HL-60 (cell line): Measurements from ENCODE around the gene RFXANK.

Source experiments
- DNase-seq, 2 experiments: peaks; one replicate each; pipeline ENCODE4 v3.0.0-alpha.2; 2010 to 2020; ENCODE audit warnings: low read depth in 1 of 2, low spot score in 1 of 2
- H3K27ac ChIP-seq: fragments of 250-450 bp; sonication (Bioruptor Pico); replicated peaks from 2 replicates; pipeline ENCODE4 v1.5.1; 2020; ENCODE audit warnings: mild to moderate bottlenecking, moderate library complexity
- H3K27me3 ChIP-seq: fragments of 250-450 bp; sonication (Bioruptor Pico); 2 replicates; pipeline ENCODE4 v1.5.1; 2021; ENCODE audit warnings: mild to moderate bottlenecking, moderate library complexity; ENCODE audit not compliant: insufficient read depth, poor library complexity, severe bottlenecking
- H3K4me3 ChIP-seq: replicated peaks from 2 replicates; pipeline ENCODE4 v1.5.1; 2011; ENCODE audit warnings: mild to moderate bottlenecking, control low read depth, low read length; ENCODE audit not compliant: insufficient read depth
- GABPA ChIP-seq: IDR thresholded peaks from 2 replicates; pipeline ENCODE4 v1.6.1; 2012; ENCODE audit warnings: low read depth
- POLR2AphosphoS5 ChIP-seq: IDR thresholded peaks from 2 replicates; pipeline ENCODE4 v1.6.1; 2012; ENCODE audit warnings: low read depth
- SPI1 ChIP-seq: IDR thresholded peaks from 2 replicates; pipeline ENCODE4 v1.6.1; 2012; ENCODE audit warnings: low read depth, mild to moderate bottlenecking, borderline replicate concordance
- TF ChIP-seq, protein P1 (sequence below): IDR thresholded peaks from one replicate; pipeline ENCODE4 v1.5.1; 2011; ENCODE audit warnings: low read length, control low read depth, inconsistent platforms; ENCODE audit not compliant: insufficient read depth
- TF ChIP-seq, protein P2 (sequence below): IDR thresholded peaks from 2 replicates; pipeline ENCODE4 v1.6.1; 2012; ENCODE audit warnings: low read depth; ENCODE audit not compliant: insufficient replicate concordance

The RFXANK gene

DNA sequence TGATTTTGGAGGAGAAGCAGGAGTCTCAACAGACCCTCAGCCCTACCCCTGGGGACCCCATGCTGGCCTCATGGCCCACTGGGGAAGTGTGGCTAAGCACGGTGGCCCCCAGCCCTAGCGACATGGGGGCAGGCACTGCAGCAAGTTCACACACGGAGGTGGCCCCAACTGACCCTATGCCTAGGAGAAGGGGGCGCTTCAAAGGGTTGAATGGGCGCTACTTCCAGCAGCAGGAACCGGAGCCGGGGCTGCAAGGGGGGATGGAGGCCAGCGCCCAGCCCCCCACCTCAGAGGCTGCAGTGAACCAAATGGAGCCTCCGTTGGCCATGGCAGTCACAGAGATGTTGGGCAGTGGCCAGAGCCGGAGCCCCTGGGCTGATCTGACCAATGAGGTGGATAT is 34.6 kb downstream of the RFXANK start:
- TF ChIP-seq, protein P1, sequence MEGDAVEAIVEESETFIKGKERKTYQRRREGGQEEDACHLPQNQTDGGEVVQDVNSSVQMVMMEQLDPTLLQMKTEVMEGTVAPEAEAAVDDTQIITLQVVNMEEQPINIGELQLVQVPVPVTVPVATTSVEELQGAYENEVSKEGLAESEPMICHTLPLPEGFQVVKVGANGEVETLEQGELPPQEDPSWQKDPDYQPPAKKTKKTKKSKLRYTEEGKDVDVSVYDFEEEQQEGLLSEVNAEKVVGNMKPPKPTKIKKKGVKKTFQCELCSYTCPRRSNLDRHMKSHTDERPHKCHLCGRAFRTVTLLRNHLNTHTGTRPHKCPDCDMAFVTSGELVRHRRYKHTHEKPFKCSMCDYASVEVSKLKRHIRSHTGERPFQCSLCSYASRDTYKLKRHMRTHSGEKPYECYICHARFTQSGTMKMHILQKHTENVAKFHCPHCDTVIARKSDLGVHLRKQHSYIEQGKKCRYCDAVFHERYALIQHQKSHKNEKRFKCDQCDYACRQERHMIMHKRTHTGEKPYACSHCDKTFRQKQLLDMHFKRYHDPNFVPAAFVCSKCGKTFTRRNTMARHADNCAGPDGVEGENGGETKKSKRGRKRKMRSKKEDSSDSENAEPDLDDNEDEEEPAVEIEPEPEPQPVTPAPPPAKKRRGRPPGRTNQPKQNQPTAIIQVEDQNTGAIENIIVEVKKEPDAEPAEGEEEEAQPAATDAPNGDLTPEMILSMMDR: no peak
- TF ChIP-seq, protein P2, sequence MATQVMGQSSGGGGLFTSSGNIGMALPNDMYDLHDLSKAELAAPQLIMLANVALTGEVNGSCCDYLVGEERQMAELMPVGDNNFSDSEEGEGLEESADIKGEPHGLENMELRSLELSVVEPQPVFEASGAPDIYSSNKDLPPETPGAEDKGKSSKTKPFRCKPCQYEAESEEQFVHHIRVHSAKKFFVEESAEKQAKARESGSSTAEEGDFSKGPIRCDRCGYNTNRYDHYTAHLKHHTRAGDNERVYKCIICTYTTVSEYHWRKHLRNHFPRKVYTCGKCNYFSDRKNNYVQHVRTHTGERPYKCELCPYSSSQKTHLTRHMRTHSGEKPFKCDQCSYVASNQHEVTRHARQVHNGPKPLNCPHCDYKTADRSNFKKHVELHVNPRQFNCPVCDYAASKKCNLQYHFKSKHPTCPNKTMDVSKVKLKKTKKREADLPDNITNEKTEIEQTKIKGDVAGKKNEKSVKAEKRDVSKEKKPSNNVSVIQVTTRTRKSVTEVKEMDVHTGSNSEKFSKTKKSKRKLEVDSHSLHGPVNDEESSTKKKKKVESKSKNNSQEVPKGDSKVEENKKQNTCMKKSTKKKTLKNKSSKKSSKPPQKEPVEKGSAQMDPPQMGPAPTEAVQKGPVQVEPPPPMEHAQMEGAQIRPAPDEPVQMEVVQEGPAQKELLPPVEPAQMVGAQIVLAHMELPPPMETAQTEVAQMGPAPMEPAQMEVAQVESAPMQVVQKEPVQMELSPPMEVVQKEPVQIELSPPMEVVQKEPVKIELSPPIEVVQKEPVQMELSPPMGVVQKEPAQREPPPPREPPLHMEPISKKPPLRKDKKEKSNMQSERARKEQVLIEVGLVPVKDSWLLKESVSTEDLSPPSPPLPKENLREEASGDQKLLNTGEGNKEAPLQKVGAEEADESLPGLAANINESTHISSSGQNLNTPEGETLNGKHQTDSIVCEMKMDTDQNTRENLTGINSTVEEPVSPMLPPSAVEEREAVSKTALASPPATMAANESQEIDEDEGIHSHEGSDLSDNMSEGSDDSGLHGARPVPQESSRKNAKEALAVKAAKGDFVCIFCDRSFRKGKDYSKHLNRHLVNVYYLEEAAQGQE: no peak
- TF ChIP-seq SPI1 (no peak), POLR2AphosphoS5 (no peak), GABPA (no peak)
- no peak overlapping the region for H3K4me3 ChIP-seq
- H3K27me3 ChIP-seq: peaks cover 17% of the 10 kb centered on the region
- no peak overlapping the region for H3K27ac ChIP-seq
- DNase-seq: no peak

DNA sequence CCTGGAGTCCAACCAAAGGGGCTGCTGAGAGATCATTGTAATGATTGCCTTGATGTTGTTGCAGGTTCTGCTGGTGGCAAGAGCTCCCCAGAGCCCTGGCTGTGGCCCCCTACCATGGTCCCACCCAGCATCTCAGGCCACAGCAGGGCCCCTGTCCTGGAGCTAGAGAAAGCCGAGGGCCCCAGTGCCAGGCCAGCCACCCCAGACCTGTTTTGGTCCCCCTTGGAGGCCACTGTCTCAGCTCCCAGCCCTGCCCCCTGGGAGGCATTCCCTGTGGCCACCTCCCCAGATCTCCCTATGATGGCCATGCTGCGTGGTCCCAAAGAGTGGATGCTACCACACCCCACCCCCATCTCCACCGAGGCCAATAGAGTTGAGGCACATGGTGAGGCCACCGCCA is 35.2 kb downstream of the RFXANK start:
- H3K27me3 ChIP-seq: peaks cover 17% of the 10 kb centered on the region
- no peak overlapping the region for H3K4me3 ChIP-seq
- TF ChIP-seq POLR2AphosphoS5 (no peak), GABPA (no peak), SPI1 (no peak)
- TF ChIP-seq, protein P2: no peak
- TF ChIP-seq, protein P1: no peak
- no peak for DNase-seq
- no peak overlapping the region for H3K27ac ChIP-seq

DNA sequence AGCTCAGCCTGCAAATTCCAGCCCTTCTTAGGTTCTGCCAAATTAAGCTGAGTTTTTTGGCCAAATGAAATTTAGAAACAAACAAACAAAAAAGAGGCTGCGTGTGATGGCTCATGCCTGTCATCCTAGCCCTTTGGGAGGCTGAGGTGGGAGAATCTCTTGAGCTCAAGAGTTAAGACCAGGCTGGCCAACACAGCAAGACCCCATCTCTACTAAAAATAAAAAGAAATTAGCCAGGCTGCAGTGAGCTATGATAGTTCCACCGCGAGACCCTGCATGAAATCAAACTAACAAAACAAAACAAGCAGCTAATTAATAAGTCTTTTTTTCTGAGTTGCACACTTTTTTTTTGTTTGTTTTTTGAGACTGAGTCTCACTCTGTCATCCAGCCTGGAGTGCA is 37.6 kb downstream of the RFXANK start:
- Histone ChIP-seq H3K4me3 (no peak overlapping the region), H3K27me3 (peaks cover 3% of the 10 kb centered on the region), H3K27ac (no peak overlapping the region)
- no peak for DNase-seq
- no peak for TF ChIP-seq GABPA
- no peak for TF ChIP-seq POLR2AphosphoS5
- TF ChIP-seq, protein P1: no peak
- no peak for TF ChIP-seq SPI1
- TF ChIP-seq, protein P2: no peak
